Measurements from ENCODE around the gene ATP5MG. TPM values are rescaled to one million over a fixed set of nuclear protein-coding genes. Genes with fewer than 3 reads are reported as not detected.

The ATP5MG gene
- total RNA-seq, 1 donor from 2014 or later: 194 TPM

DNA sequence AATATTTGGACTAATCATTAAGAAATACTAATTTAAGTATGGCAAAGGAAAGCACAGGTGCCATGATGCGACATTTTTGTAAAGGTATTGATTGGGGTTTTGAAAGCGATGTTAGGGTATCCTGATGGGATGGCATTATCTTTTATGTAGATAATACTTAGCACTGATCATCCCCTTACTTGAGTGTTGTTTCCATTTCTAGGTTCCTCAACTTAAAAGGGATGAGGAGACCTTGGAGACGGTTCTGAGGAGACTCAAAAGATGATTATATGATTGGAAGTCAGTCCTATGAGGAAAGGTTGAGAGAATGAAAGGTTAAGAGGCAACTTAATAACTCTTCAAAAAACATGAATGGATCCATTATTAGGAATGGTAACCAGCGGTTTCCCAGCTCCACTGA is 46.0 kb downstream of the ATP5MG start:
- H3K27ac Mint-ChIP-seq (ENCODE audit: unreplicated experiment): no peak overlapping the region
- peaks cover 23% of the 10 kb centered on the region for H3K4me1 Mint-ChIP-seq (ENCODE audit: low read depth, unreplicated experiment)
- H4K20me1 ChIP-seq (ENCODE audit: insufficient read depth, low read length): peaks cover 93% of the 10 kb centered on the region

DNA sequence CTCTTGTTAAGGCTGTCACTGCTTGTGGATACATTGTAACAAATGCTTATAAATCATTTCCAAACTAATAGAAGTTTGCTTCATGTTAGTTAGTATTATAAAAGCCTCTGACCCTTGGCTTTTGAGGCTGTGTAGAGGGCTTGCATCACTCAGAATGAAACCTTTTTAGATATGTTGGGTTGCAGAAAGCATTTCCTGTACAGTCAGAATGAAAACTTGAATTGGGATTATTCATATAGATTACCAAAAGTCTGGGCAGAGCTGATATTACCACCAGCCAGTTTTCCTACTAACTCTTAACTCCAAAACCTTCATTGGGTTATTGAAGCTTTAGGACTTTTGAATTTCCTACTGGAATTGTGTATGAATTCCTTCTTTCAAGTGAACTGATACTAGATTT is 46.9 kb downstream of the ATP5MG start:
- Mint-ChIP-seq H3K27ac (ENCODE audit: unreplicated experiment) (no peak overlapping the region), H3K4me3 (ENCODE audit: unreplicated experiment) (no peak overlapping the region), H3K36me3 (ENCODE audit: low read depth, unreplicated experiment) (peaks cover 5% of the 10 kb centered on the region), H3K27me3 (ENCODE audit: low read depth, unreplicated experiment) (no peaks in the 10 kb centered on the region), H3K4me1 (ENCODE audit: low read depth, unreplicated experiment) (peaks cover 16% of the 10 kb centered on the region), H3K9me3 (ENCODE audit: unreplicated experiment) (no peaks in the 10 kb centered on the region)
- Histone ChIP-seq H3K27me3 (ENCODE audit: insufficient read depth, low read length) (no peaks in the 10 kb centered on the region), H4K20me1 (ENCODE audit: insufficient read depth, low read length) (peaks cover 91% of the 10 kb centered on the region), H3K9me3 (ENCODE audit: insufficient read depth, low read depth, low read length) (no peaks in the 10 kb centered on the region), H3K4me2 (ENCODE audit: low read length) (peak overlapping the region; percentile 9), H3K27ac (ENCODE audit: low read depth, low read length) (no peak overlapping the region), H2AFZ (ENCODE audit: low read depth, low read length) (no peak overlapping the region), H3K4me3 (ENCODE audit: insufficient read depth, low read depth, low read length) (no peak overlapping the region), H3K36me3 (ENCODE audit: insufficient read depth, low read length) (no peaks in the 10 kb centered on the region), H3K4me1 (ENCODE audit: insufficient read depth, low read length) (peaks cover 5% of the 10 kb centered on the region), H3K9ac (ENCODE audit: low read length) (no peak overlapping the region), H3K79me2 (ENCODE audit: insufficient read depth, low read length) (peaks cover 97% of the 10 kb centered on the region)
- no peak for FAIRE-seq
- no peak for TF ChIP-seq CTCF (IDR thresholded peaks at IDR 0.05; ENCODE audit: insufficient read depth, low read depth, low read length)
- no peak for TF ChIP-seq EZH2 (IDR thresholded peaks at IDR 0.05; ENCODE audit: insufficient read depth, low read length)
- DNase-seq (ENCODE audit: low read depth): peak; percentile 2

More for the DNA sequence above, 46.0 kb downstream of the ATP5MG start:
- H3K4me1 ChIP-seq (ENCODE audit: insufficient read depth, low read length): peaks cover 5% of the 10 kb centered on the region
- H3K4me3 ChIP-seq (ENCODE audit: insufficient read depth, low read depth, low read length): no peak overlapping the region
- no peak overlapping the region for H2AFZ ChIP-seq (ENCODE audit: low read depth, low read length)
- Mint-ChIP-seq H3K4me3 (ENCODE audit: unreplicated experiment) (no peak overlapping the region), H3K36me3 (ENCODE audit: low read depth, unreplicated experiment) (peaks cover 5% of the 10 kb centered on the region), H3K27me3 (ENCODE audit: low read depth, unreplicated experiment) (no peaks in the 10 kb centered on the region), H3K9me3 (ENCODE audit: unreplicated experiment) (no peaks in the 10 kb centered on the region)
- no peak overlapping the region for H3K9ac ChIP-seq (ENCODE audit: low read length)
- H3K27me3 ChIP-seq (ENCODE audit: insufficient read depth, low read length): no peaks in the 10 kb centered on the region
- H3K9me3 ChIP-seq (ENCODE audit: insufficient read depth, low read depth, low read length): no peaks in the 10 kb centered on the region
- no peak for TF ChIP-seq EZH2 (IDR thresholded peaks at IDR 0.05; ENCODE audit: insufficient read depth, low read length)
- TF ChIP-seq CTCF (IDR thresholded peaks at IDR 0.05; ENCODE audit: insufficient read depth, low read depth, low read length): no peak
- no peak for DNase-seq (ENCODE audit: low read depth)
- FAIRE-seq: no peak
- no peak overlapping the region for H3K27ac ChIP-seq (ENCODE audit: low read depth, low read length)
- no peaks in the 10 kb centered on the region for H3K36me3 ChIP-seq (ENCODE audit: insufficient read depth, low read length)
- H3K79me2 ChIP-seq (ENCODE audit: insufficient read depth, low read length): peaks cover 100% of the 10 kb centered on the region
- H3K4me2 ChIP-seq (ENCODE audit: low read length): no peak overlapping the region

DNA sequence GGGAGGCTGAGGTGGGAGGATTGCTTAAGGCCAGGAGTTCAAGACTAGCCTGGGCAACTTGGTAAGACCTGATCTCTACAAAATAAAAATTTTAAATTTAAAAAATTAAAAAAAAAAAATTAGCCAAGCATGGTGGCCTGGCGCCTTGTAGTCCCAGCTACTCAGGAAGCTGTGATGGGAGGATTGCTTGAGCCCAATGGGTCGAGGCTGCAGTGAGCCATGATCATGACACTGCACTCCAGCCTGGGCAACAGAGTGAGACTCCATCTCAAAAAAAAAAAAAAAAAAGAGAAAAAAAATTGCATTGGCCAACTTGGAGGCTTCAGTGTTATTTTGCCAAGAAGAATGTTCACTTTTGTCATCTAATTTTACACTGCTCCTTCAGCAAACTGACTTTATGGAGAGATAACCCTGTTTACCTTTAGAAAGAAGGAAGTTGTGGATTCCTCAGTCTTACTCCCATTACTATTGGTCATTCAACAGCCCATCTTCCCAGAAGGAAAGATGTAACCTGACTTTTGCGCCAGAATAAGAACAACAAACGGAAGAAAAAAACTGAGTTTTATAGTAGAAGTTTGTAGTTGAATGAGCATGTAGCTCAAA is 48.0 kb downstream of the ATP5MG start:
- no peaks in the 10 kb centered on the region for H3K27me3 ChIP-seq (ENCODE audit: insufficient read depth, low read length)
- Mint-ChIP-seq H3K4me3 (ENCODE audit: unreplicated experiment) (no peak overlapping the region), H3K4me1 (ENCODE audit: low read depth, unreplicated experiment) (peaks cover 18% of the 10 kb centered on the region), H3K27ac (ENCODE audit: unreplicated experiment) (no peak overlapping the region), H3K9me3 (ENCODE audit: unreplicated experiment) (no peaks in the 10 kb centered on the region), H3K27me3 (ENCODE audit: low read depth, unreplicated experiment) (no peaks in the 10 kb centered on the region), H3K36me3 (ENCODE audit: low read depth, unreplicated experiment) (peaks cover 10% of the 10 kb centered on the region)
- H3K36me3 ChIP-seq (ENCODE audit: insufficient read depth, low read length): no peaks in the 10 kb centered on the region
- no peak overlapping the region for H3K27ac ChIP-seq (ENCODE audit: low read depth, low read length)
- FAIRE-seq: no peak
- no peak overlapping the region for H2AFZ ChIP-seq (ENCODE audit: low read depth, low read length)
- H3K4me1 ChIP-seq (ENCODE audit: insufficient read depth, low read length): peaks cover 5% of the 10 kb centered on the region
- H3K4me3 ChIP-seq (ENCODE audit: insufficient read depth, low read depth, low read length): no peak overlapping the region
- no peaks in the 10 kb centered on the region for H3K9me3 ChIP-seq (ENCODE audit: insufficient read depth, low read depth, low read length)
- H3K79me2 ChIP-seq (ENCODE audit: insufficient read depth, low read length): peaks cover 97% of the 10 kb centered on the region
- no peak for DNase-seq (ENCODE audit: low read depth)
- no peak overlapping the region for H3K9ac ChIP-seq (ENCODE audit: low read length)
- TF ChIP-seq CTCF (IDR thresholded peaks at IDR 0.05; ENCODE audit: insufficient read depth, low read depth, low read length): no peak
- no peak for TF ChIP-seq EZH2 (IDR thresholded peaks at IDR 0.05; ENCODE audit: insufficient read depth, low read length)
- H3K4me2 ChIP-seq (ENCODE audit: low read length): no peak overlapping the region
- peaks cover 91% of the 10 kb centered on the region for H4K20me1 ChIP-seq (ENCODE audit: insufficient read depth, low read length)
